Tibial nerve (tissue), 3 donors: ENCODE measurements around the gene RIN2.

ENCODE experiments used
- CTCF ChIP-seq, 5 experiments: fragments of 200-600 bp in 3 of 5; fragments of 450-650 bp in 2 of 5; sonication (generic) in 3 of 5; IDR thresholded peaks; one replicate each; pipeline ENCODE4 v1.5.1; 2016 to 2019; ENCODE audit warnings: antibody characterized with exemption in 5 of 5, mild to moderate bottlenecking in 3 of 5, moderate library complexity in 2 of 5
- POLR2A ChIP-seq, 2 donors: fragments of 450-650 bp; IDR thresholded peaks; one replicate each; pipeline ENCODE4 v1.6.1; 2017; ENCODE audit warnings: antibody characterized with exemption in 2 of 2, mild to moderate bottlenecking in 2 of 2, moderate library complexity in 2 of 2

GRCh38 chr20:19771031-19771430 lies 13.0 kb downstream of the RIN2 start:
- TF ChIP-seq CTCF (IDR thresholded peaks at IDR 0.05), result no peak
- no peak for TF ChIP-seq POLR2A (IDR thresholded peaks at IDR 0.05)
